Activated CD8-positive, alpha-beta T cell treated with anti-CD3 and anti-CD28 coated beads, Interleukin-2, amount 10 ng/mL, durations not matched to agents 7 days and 5 days (primary cell): ENCODE data around the gene DPEP3. TPM values are rescaled to one million over a fixed set of nuclear protein-coding genes. Genes with fewer than 3 reads are reported as not detected.

Source experiments
- ATAC-seq: fragments of 150-1000 bp; cut with Tn5 transposase; one replicate; pipeline ENCODE4 v1.10.0; 2021; ENCODE audit warnings: moderate library complexity
- CTCF ChIA-PET: fragments of 350-600 bp; sonication (Branson Sonifier 250); formaldehyde crosslinking; loops from one replicate; lab custom pipeline; 2021; ENCODE audit warnings: antibody characterized with exemption; lab: Charles Lee
- POLR2A ChIA-PET: fragments of 350-600 bp; sonication (Branson Sonifier 250); formaldehyde crosslinking; loops from one replicate; lab custom pipeline; 2021; ENCODE audit warnings: antibody characterized with exemption; lab: Charles Lee
- DNase-seq: peaks from one replicate; pipeline ENCODE4 v3.0.0-alpha.2; 2020
- H3K27ac Mint-ChIP-seq: one replicate; pipeline ENCODE4 v1.8.0; 2021; ENCODE audit warnings: mild to moderate bottlenecking, mixed read lengths
- H3K27me3 Mint-ChIP-seq: one replicate; pipeline ENCODE4 v1.8.0; 2021; ENCODE audit warnings: low read depth, mixed read lengths
- H3K36me3 Mint-ChIP-seq: one replicate; pipeline ENCODE4 v1.8.0; 2021; ENCODE audit warnings: low read depth, mixed read lengths
- H3K4me1 Mint-ChIP-seq: one replicate; pipeline ENCODE4 v1.8.0; 2021; ENCODE audit warnings: low read depth, mixed read lengths
- H3K4me3 Mint-ChIP-seq: one replicate; pipeline ENCODE4 v1.8.0; 2021; ENCODE audit warnings: mild to moderate bottlenecking, mixed read lengths
- H3K9me3 Mint-ChIP-seq: one replicate; pipeline ENCODE4 v1.8.0; 2022; ENCODE audit warnings: mixed read lengths; ENCODE audit not compliant: insufficient read depth
- total RNA-seq, 2 experiments: library from RNA; stranded (reverse); gene quantifications; one replicate each; pipeline ENCODE4 v1.2.3, GENCODE V29; 2021

Gene DPEP3
- total RNA-seq, 2 experiments from 2014 or later = not detected

DNA sequence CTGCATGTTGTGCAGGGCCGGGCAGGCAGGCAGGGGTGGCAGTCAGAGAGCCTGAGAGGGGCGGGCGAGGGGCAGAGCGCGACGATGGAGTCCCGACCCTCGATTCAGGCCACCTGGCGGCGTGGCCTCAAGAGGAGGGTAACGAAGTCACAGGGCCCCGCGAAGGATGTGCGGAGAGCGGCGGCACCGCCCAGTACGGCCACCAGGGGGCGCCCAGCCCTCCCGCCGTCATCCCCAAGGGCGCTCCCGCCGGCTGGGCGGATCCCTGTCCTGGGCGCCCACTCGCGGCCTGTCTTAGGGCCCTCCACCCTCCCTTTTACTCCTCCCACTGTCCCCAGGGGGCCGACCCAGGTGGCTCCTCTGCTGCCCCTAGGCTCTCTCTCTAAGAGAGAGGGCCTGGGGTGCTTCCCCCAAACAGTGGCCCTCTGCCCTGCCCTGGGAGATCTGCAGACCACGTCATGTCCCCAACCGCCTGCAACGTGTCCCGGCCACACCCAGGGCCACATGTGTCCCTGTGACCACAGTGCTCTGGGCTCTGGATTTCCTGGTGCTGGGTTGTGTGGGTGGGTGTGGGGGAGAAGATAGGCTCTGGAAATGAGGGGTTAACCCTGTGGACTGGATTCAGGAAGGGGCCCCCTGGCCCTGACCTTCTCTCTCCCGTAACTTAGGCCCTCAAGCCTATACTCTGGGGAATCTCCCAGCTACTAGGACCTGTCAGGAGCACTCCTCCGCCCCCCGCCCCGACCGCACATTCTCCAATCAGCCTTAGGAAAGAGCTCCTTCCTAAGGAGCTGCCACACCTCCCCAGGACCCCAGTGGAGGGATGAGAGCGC, 13.1 kb upstream of the DPEP3 start:
- DNase-seq = peak; percentile 89
- ATAC-seq = peak; percentile 93
- H3K27me3 Mint-ChIP-seq = no peaks in the 10 kb centered on the region
- no peaks in the 10 kb centered on the region for H3K9me3 Mint-ChIP-seq
- H3K4me3 Mint-ChIP-seq = peak overlapping the region; percentile 78
- ChIA-PET POLR2A (interaction anchor here (0.7 to 1.9 kb wide), 5 partner anchors 10 to 92 kb away, joined by 3 to 5 read pairs (median 4); partner anchors contain the start of genes DDX28, DUS2 and NFATC3), CTCF (interaction anchor here (0.7 to 2.2 kb wide), 16 partner anchors 9 to 235 kb away, joined by 3 to 30 read pairs (median 4); partner anchors contain the start of genes DDX28, DPEP2NB and DUS2)
- H3K4me1 Mint-ChIP-seq = peaks cover 42% of the 10 kb centered on the region
- peak overlapping the region; percentile 97 for H3K27ac Mint-ChIP-seq
- peaks cover 4% of the 10 kb centered on the region for H3K36me3 Mint-ChIP-seq

DNA sequence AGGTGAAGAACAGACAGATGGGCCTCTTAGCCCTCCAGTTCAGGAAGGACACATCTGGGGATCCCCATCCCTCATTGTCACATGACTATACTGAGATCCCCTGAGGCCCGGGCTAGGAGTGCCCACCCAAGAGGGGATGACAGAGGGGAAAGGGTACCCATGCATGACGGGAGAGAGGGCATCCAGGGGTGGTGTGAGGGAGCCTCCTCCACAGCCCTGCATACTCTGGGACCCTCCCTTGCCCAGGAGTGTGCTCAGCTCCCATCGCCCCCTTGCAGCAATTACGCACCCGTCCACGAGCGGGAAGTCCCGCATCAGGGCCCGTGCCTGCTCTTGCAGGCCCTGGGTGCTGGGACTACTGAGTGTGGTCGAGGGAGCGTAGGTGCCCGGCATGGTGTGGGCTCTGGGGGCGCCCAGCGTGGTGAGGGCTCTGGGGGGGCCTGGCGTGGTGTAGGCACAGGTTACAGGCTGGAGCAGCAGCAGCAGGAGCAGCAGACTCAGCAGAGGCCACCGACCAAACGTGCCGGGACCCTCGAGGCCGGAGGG, 12.4 kb upstream of the DPEP3 start:
- ATAC-seq (no peak), DNase-seq (no peak)
- Mint-ChIP-seq H3K36me3 (peaks cover 4% of the 10 kb centered on the region), H3K4me1 (peaks cover 39% of the 10 kb centered on the region), H3K4me3 (no peak overlapping the region), H3K27me3 (no peaks in the 10 kb centered on the region), H3K27ac (peak overlapping the region; percentile 97), H3K9me3 (no peaks in the 10 kb centered on the region)
- CTCF ChIA-PET = interaction anchor here (1.0 to 2.5 kb wide), 6 partner anchors 9 to 274 kb away, joined by 3 to 18 read pairs (median 5); partner anchors contain the start of genes DDX28, DUS2 and GFOD2
- POLR2A ChIA-PET = no interaction called here

DNA sequence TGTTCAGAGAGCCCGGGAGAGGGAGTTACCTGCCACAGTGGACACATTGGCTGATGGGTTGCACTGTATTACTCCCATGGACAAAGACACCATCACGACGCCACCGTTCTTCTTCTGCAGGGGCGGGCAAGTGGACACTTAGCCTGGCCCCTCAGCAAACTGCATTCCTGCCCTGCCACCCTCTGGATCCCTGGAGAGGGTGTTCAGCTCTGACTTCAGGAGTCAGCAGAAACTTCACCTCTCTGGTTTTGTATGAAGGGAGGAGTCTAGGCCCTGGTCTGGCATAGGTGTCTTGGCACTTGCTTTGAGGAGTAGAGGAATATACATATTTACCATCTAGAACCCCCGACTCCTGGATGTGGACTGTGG, 9.7 kb upstream of the DPEP3 start:
- H3K36me3 Mint-ChIP-seq = no peaks in the 10 kb centered on the region
- H3K4me3 Mint-ChIP-seq = no peak overlapping the region
- H3K4me1 Mint-ChIP-seq = peaks cover 28% of the 10 kb centered on the region
- ChIA-PET CTCF (interaction anchor here (1.4 to 1.8 kb wide), 3 partner anchors 9 to 51 kb away, joined by 4 to 7 read pairs (median 6); no protein-coding TSS in a partner anchor), POLR2A (interaction anchor here (2.1 kb wide), 1 partner anchor 9 kb away, joined by 4 read pairs; the partner anchor contains the start of gene DPEP2)
- H3K9me3 Mint-ChIP-seq = no peaks in the 10 kb centered on the region
- no peak for DNase-seq
- no peak overlapping the region for H3K27ac Mint-ChIP-seq
- ATAC-seq = no peak
- H3K27me3 Mint-ChIP-seq = no peaks in the 10 kb centered on the region

DNA sequence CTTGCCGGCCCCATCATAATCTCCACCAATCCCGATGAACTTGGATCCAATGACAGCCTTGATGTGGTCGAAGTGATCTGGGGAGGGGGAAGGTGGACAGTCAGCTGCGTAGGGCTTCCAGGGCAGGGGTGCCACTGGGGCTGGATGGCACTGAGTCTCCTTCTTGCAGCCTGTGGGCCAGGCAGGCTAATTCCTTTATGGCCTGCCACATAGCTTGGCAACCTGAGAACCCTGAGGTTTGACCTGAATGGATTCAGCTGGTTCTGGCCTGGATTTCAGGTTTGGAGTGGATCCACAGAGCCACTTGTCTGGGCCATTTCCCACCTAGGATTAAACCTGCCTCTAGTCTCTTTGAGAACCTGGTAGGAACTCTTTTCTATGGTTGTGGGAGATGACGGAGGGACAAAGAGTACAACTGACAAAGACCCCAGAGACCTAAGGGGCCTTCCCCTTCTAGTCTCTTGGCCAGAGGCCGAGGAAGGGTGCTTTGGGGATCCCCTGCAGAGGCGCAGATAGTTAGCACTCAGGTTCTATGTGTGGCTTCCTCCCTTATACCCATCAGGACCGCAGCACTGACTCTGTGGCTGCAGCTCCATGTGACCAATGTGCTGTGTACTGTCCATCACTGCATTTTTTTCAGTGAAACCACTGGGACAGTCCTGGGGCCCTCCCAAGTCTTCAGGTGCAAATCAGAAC, 9.2 kb upstream of the DPEP3 start:
- no peak for DNase-seq
- Mint-ChIP-seq H3K27me3 (no peaks in the 10 kb centered on the region), H3K4me1 (peaks cover 29% of the 10 kb centered on the region), H3K36me3 (no peaks in the 10 kb centered on the region), H3K27ac (no peak overlapping the region), H3K4me3 (no peak overlapping the region), H3K9me3 (no peaks in the 10 kb centered on the region)
- ChIA-PET CTCF (interaction anchor here (0.6 to 1.8 kb wide), 4 partner anchors 9 to 51 kb away, joined by 3 to 7 read pairs (median 5); no protein-coding TSS in a partner anchor), POLR2A (interaction anchor here (2.1 kb wide), 1 partner anchor 10 kb away, joined by 4 read pairs; the partner anchor contains the start of gene DPEP2)
- ATAC-seq = no peak

DNA sequence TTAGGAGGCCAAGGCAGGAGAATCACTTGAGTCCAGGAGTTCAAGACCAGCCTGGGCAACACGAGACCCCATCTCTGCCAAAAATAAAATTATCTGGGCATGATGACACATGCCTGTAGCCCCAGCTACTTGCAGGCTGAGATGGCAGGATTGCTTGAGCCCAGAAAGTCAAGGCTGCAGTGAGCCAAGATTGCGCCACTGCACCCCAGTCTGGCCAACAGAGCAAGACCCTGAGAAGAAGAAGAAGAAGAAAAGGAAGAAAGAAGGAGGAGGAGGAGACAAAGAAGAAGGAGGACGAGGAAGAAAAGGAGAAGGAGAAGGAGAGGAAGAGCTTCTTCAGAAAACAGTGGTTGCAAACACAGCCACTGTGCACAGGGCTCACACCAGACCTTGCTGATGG, 8.4 kb upstream of the DPEP3 start:
- ChIA-PET CTCF (interaction anchor here (0.6 to 3.0 kb wide), 5 partner anchors 10 to 55 kb away, joined by 3 to 9 read pairs (median 4); no protein-coding TSS in a partner anchor), POLR2A (interaction anchor here (2.1 kb wide), 1 partner anchor 11 kb away, joined by 4 read pairs; the partner anchor contains the start of gene DPEP2)
- Mint-ChIP-seq H3K27me3 (no peaks in the 10 kb centered on the region), H3K4me1 (peaks cover 30% of the 10 kb centered on the region), H3K27ac (no peak overlapping the region), H3K4me3 (no peak overlapping the region), H3K36me3 (no peaks in the 10 kb centered on the region), H3K9me3 (no peaks in the 10 kb centered on the region)
- ATAC-seq (no peak), DNase-seq (no peak)

DNA sequence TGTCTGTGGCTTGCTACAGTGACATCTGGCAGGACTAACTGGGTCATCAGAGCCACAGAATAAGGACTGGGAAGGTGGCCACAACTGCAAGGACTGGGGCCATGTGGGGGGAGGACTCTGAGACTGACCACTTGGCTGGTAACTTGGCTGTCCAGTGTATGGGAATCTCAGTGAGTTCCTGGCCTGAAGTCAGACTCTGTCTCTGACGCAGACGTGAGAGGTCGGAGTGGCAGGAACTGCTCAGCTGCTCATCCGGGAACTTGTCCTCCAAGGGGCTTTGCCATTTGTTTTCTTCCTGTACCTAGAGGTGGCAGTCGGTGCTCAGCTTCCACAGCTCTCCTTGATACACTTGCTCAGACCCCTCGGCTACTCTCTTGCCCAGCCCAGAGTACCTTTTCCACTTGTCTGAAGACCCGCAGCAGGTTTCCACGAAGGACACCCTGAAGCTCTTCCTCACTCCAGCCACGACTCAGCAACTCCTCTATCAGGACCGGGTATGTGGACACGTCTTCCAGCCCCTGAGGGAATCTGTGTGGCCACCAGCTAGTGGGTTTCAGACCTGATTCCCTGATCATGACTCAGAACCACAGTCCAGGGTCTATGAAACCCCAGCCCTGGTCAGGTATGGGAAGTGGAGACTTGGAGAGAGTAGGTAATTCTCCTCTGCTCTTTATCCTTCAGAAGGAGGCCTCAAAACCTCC, 7.3 kb upstream of the DPEP3 start:
- no peak for ATAC-seq
- no peak for DNase-seq
- CTCF ChIA-PET = interaction anchor here (1.3 to 3.0 kb wide), 2 partner anchors 53 to 171 kb away, joined by 3 to 9 read pairs; no protein-coding TSS in a partner anchor
- Mint-ChIP-seq H3K36me3 (no peaks in the 10 kb centered on the region), H3K4me1 (peaks cover 31% of the 10 kb centered on the region), H3K9me3 (no peaks in the 10 kb centered on the region), H3K4me3 (no peak overlapping the region), H3K27ac (no peak overlapping the region), H3K27me3 (no peaks in the 10 kb centered on the region)
- POLR2A ChIA-PET = interaction anchor here (0.9 kb wide), 1 partner anchor 35 kb away, joined by 3 read pairs; no protein-coding TSS in a partner anchor

DNA sequence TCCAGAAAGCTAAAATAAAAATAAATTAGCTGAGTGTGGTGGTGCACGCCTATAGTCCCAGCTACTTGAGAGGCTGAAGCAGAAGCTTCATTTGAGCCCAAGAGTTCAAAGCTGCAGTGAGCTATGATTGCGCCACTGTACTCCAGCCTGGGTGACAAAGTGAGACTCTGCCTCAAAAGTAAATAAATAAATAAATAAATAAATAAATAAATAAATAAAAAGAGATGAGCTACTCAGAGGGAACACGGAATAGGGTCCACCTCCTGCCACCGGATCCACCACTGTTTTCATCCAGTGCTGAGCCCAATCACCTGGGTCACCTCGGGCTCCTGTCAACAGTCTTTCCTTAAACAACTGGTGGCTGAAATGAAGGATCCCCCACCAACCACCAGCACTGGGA, 6.7 kb upstream of the DPEP3 start:
- Mint-ChIP-seq H3K27ac (no peak overlapping the region), H3K36me3 (no peaks in the 10 kb centered on the region), H3K4me1 (peaks cover 27% of the 10 kb centered on the region), H3K9me3 (no peaks in the 10 kb centered on the region), H3K27me3 (no peaks in the 10 kb centered on the region), H3K4me3 (no peak overlapping the region)
- ChIA-PET POLR2A (interaction anchor here (0.9 kb wide), 1 partner anchor 36 kb away, joined by 3 read pairs; no protein-coding TSS in a partner anchor), CTCF (interaction anchor here (1.0 to 3.0 kb wide), 3 partner anchors 48 to 170 kb away, joined by 3 to 9 read pairs (median 3); no protein-coding TSS in a partner anchor)
- ATAC-seq (no peak), DNase-seq (no peak)

DNA sequence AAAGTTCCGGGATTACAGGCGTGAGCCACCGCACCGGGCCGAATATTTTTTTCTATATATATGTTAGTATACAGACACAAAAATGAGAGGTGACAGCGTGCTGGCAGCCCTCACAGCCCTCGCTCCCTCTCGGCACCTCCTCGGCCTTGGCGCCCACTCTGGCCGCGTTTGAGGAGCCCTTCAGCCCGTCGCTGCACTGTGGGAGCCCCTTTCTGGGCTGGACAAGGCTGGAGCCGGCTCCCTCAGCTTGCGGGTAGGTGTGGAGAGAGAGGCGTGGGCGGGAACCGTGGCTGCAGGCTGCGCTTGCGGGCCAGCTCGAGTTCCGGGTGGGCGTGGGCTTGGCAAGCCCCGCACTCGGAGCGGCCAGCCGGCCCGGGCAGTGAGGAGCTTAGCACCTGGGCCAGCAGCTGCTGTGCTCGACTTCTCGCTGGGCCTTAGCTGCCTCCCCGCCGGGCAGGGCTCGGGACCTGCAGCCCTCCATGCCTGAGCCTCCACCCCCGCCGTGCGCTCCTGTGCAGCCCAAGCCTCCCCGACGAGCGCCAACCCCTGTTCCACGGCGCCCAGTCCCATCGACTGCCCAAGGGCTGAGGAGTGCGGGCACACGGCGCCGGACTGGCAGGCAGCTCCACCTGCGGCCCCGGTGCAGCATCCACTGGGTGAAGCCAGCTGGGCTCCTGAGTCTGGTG, 1.9 kb upstream of the DPEP3 start:
- no peaks in the 10 kb centered on the region for H3K36me3 Mint-ChIP-seq
- no peak overlapping the region for H3K27ac Mint-ChIP-seq
- H3K9me3 Mint-ChIP-seq = no peaks in the 10 kb centered on the region
- ChIA-PET CTCF (interaction anchor here (1.2 to 5.4 kb wide), 6 partner anchors 9 to 166 kb away, joined by 3 to 32 read pairs (median 6); partner anchors contain the start of gene PSMB10), POLR2A (interaction anchor here (0.6 to 1.5 kb wide), 4 partner anchors 11 to 41 kb away, joined by 3 to 5 read pairs (median 4); partner anchors contain the start of genes DDX28 and DUS2)
- H3K4me3 Mint-ChIP-seq = no peak overlapping the region
- no peak for DNase-seq
- peaks cover 2% of the 10 kb centered on the region for H3K27me3 Mint-ChIP-seq
- peaks cover 27% of the 10 kb centered on the region for H3K4me1 Mint-ChIP-seq
- no peak for ATAC-seq

DNA sequence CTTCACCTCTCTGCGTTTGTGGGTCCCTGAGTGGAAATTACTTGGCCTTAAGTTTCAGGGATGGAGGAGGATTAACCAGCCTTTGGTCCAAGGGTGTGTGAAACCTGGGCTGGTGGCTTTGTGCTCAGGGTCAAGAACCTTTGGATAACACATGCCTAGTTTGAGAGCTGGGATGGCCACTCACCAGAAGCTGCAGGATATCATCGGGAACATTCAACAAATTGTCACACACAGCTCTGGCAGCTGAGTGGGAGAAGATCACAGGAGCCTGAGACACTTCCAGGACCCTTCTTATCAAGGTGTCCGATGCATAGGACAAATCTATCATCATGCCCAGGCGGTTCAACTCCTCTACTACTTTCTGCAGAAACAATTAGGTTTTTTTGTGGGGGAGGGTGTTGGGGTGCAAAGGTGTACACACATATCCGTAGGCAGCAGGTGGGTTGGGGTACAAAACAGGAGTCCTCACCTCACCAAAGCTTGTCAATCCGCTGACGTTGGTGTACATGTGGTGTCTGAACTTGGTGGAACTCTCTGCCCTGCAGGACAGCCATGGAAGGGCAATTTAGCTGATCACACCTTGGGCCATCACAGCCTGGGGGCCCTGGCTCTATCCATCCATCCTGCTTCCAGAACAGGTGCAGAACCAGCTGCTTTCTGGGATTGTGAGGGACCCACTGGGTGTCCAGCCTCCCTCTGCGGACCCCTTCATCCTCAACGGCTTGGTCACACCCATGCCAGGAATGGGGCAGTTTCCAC, 2.7 kb downstream of the DPEP3 start:
- no peak overlapping the region for H3K27ac Mint-ChIP-seq
- DNase-seq (no peak), ATAC-seq (no peak)
- H3K4me1 Mint-ChIP-seq = peaks cover 2% of the 10 kb centered on the region
- ChIA-PET CTCF (interaction anchor here (1.5 to 1.7 kb wide), 3 partner anchors 13 to 63 kb away, joined by 4 to 6 read pairs (median 4); no protein-coding TSS in a partner anchor), POLR2A (no interaction called here)
- H3K27me3 Mint-ChIP-seq = peaks cover 6% of the 10 kb centered on the region
- no peak overlapping the region for H3K4me3 Mint-ChIP-seq
- no peaks in the 10 kb centered on the region for H3K9me3 Mint-ChIP-seq
- no peaks in the 10 kb centered on the region for H3K36me3 Mint-ChIP-seq
